ENCODE data around the gene SEMA3D. TPM values are rescaled to one million over a fixed set of nuclear protein-coding genes. Genes with fewer than 3 reads are reported as not detected.

The SEMA3D gene
- total RNA-seq, 3 donors from 2014 or later (not counting 1 experiment from before 2014, with no cell fraction given), result not detected

GRCh38 chr7:84949067-84949466 lies 237.8 kb downstream of the SEMA3D start:
- Histone ChIP-seq H3K27me3 (ENCODE audit: control insufficient read depth, insufficient read depth, low read length) (no peaks in the 10 kb centered on the region), H3K36me3 (ENCODE audit: control insufficient read depth, insufficient read depth, low read length) (no peaks in the 10 kb centered on the region), H3K27ac (ENCODE audit: low read length) (no peak overlapping the region), H3K4me1 (ENCODE audit: control insufficient read depth, insufficient read depth, low read length) (no peaks in the 10 kb centered on the region), H3K4me3 (ENCODE audit: low read length) (no peak overlapping the region), H3K9me3 (ENCODE audit: control insufficient read depth, insufficient read depth, low read length) (no peaks in the 10 kb centered on the region)
- H3K36me3 Mint-ChIP-seq, result peaks cover 12% of the 10 kb centered on the region
- intact Hi-C loops (cut with micrococcal nuclease), result no loop called here
- H3K27me3 Mint-ChIP-seq (ENCODE audit: low read depth in 2 of 2), result no peaks in the 10 kb centered on the region
- H3K27ac Mint-ChIP-seq, result no peak overlapping the region
- H3K4me3 Mint-ChIP-seq, result no peak overlapping the region
- H3K9me3 Mint-ChIP-seq, result peaks cover 18 to 19% of the 10 kb centered on the region in 2 donors
- DNase-seq (no peak), ATAC-seq (no peak)
- no peak for TF ChIP-seq CTCF (IDR thresholded peaks at IDR 0.05)
- no peaks in the 10 kb centered on the region for H3K4me1 Mint-ChIP-seq
- 83% methylated on average over 1 of the region's 1 CpG for WGBS (ENCODE audit: insufficient coverage)

GRCh38 chr7:84948634-84949033 lies 238.2 kb downstream of the SEMA3D start:
- Mint-ChIP-seq H3K9me3 (peaks cover 16 to 17% of the 10 kb centered on the region in 2 donors), H3K4me1 (no peaks in the 10 kb centered on the region)

DNA sequence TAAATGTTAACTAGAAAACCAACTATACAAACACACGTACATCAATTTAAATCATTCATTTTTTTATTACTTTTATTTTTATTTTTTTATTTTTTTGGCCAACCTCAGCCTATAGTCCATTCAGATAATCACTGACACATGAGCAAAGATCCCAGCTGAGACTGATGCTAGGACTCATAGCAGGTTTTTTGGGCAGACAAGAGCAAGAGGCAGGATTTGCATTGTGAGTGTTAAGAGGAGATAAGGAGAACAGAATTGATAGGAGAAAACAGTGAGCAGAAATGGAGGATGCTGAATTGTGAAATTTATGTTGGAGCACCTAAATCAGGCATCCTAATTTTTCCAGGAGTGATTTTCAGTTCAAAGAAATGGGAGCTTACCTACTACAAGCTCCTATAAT lies 240.3 kb downstream of the SEMA3D start:
- Mint-ChIP-seq H3K9me3 (peaks cover 11 to 12% of the 10 kb centered on the region in 2 donors), H3K27me3 (ENCODE audit: low read depth in 2 of 2) (no peaks in the 10 kb centered on the region), H3K36me3 (peaks cover 6% of the 10 kb centered on the region), H3K27ac (no peak overlapping the region), H3K4me3 (no peak overlapping the region), H3K4me1 (no peaks in the 10 kb centered on the region)
- TF ChIP-seq CTCF (IDR thresholded peaks at IDR 0.05), result no peak
- no peaks in the 10 kb centered on the region for H3K27me3 ChIP-seq (ENCODE audit: control insufficient read depth, insufficient read depth, low read length)
- 83% methylated on average over 1 of the region's 1 CpG for WGBS (ENCODE audit: insufficient coverage)
- intact Hi-C loops (cut with micrococcal nuclease), result no loop called here
- H3K4me3 ChIP-seq (ENCODE audit: low read length), result no peak overlapping the region
- no peak for DNase-seq
- no peaks in the 10 kb centered on the region for H3K4me1 ChIP-seq (ENCODE audit: control insufficient read depth, insufficient read depth, low read length)
- ATAC-seq, result no peak
- no peaks in the 10 kb centered on the region for H3K9me3 ChIP-seq (ENCODE audit: control insufficient read depth, insufficient read depth, low read length)
- no peak overlapping the region for H3K27ac ChIP-seq (ENCODE audit: low read length)
- H3K36me3 ChIP-seq (ENCODE audit: control insufficient read depth, insufficient read depth, low read length), result no peaks in the 10 kb centered on the region

More at GRCh38 chr7:84948634-84949033, 238.2 kb downstream of the SEMA3D start:
- H3K4me3 ChIP-seq (ENCODE audit: low read length), result no peak overlapping the region
- Mint-ChIP-seq H3K27ac (no peak overlapping the region), H3K36me3 (peaks cover 8% of the 10 kb centered on the region), H3K27me3 (ENCODE audit: low read depth in 2 of 2) (no peaks in the 10 kb centered on the region), H3K4me3 (no peak overlapping the region)
- H3K36me3 ChIP-seq (ENCODE audit: control insufficient read depth, insufficient read depth, low read length), result no peaks in the 10 kb centered on the region
- no peak overlapping the region for H3K27ac ChIP-seq (ENCODE audit: low read length)
- no peak for TF ChIP-seq CTCF (IDR thresholded peaks at IDR 0.05)
- no peaks in the 10 kb centered on the region for H3K4me1 ChIP-seq (ENCODE audit: control insufficient read depth, insufficient read depth, low read length)
- H3K27me3 ChIP-seq (ENCODE audit: control insufficient read depth, insufficient read depth, low read length), result no peaks in the 10 kb centered on the region
- no peaks in the 10 kb centered on the region for H3K9me3 ChIP-seq (ENCODE audit: control insufficient read depth, insufficient read depth, low read length)
- intact Hi-C loops (cut with micrococcal nuclease), result no loop called here
- no peak for ATAC-seq
- WGBS (ENCODE audit: insufficient coverage), result 10% methylated on average over 2 of the region's 2 CpGs
- no peak for DNase-seq

All from natural killer cell (primary cell).